C4-2B (cell line): ENCODE data around the gene CLSTN1.

Experiments
- ZFX ChIP-seq: fragments of 450-650 bp; IDR thresholded peaks from 2 replicates; pipeline ENCODE4 v1.6.1; 2017
- TF ChIP-seq, protein P1 (sequence below): fragments of 450-650 bp; conservative IDR thresholded peaks from 2 replicates; pipeline ENCODE4 v1.5.1; 2017; ENCODE audit warnings: mild to moderate bottlenecking

DNA sequence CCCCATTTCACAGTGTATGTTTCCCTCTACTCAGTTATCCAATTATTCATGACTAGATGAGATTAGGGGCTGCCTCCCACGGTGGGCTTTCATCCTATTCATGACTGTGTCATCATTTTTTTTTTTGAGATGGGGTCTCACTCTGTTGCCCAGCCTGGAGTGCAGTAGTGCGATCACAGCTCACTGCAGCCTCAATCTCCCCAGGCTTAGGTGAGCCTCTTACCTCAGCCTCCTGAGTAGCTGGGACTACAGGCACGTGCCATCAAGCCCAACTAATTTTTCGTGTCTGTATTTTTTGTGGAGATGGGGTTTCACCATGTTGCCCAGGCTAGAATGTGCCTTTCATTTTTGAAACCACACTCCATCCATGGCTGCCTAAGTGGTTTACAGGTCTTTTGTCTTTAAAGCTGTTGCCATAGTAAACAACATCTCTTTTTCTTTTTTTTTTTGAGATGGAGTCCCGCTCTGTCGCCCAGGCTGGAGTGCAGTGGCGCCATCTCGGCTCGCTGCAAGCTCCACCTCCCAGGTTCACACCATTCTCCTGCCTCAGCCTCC, 112.2 kb downstream of the CLSTN1 start:
- TF ChIP-seq, protein P1, sequence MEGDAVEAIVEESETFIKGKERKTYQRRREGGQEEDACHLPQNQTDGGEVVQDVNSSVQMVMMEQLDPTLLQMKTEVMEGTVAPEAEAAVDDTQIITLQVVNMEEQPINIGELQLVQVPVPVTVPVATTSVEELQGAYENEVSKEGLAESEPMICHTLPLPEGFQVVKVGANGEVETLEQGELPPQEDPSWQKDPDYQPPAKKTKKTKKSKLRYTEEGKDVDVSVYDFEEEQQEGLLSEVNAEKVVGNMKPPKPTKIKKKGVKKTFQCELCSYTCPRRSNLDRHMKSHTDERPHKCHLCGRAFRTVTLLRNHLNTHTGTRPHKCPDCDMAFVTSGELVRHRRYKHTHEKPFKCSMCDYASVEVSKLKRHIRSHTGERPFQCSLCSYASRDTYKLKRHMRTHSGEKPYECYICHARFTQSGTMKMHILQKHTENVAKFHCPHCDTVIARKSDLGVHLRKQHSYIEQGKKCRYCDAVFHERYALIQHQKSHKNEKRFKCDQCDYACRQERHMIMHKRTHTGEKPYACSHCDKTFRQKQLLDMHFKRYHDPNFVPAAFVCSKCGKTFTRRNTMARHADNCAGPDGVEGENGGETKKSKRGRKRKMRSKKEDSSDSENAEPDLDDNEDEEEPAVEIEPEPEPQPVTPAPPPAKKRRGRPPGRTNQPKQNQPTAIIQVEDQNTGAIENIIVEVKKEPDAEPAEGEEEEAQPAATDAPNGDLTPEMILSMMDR: no peak
- no peak for TF ChIP-seq ZFX
